Mesenchymal stem cell (in vitro differentiated cells and primary cell): ENCODE measurements around the gene IGSF9.

Source experiments
- DNase-seq: peaks from one replicate; pipeline ENCODE4 v3.0.0-alpha.2; 2013
- H2AFZ ChIP-seq: one replicate; pipeline ENCODE4 v1.6.1; 2013; ENCODE audit warnings: low read depth, mild to moderate bottlenecking, control low read depth, inconsistent platforms, low read length, moderate library complexity
- H2AK5ac ChIP-seq: 2 replicates; pipeline ENCODE4 v1.6.1; 2013; ENCODE audit warnings: low read length, moderate library complexity, mild to moderate bottlenecking, inconsistent platforms; ENCODE audit not compliant: severe bottlenecking
- H2BK120ac ChIP-seq: one replicate; pipeline ENCODE4 v1.6.1; 2013; ENCODE audit warnings: low read depth, mild to moderate bottlenecking, inconsistent platforms, low read length, moderate library complexity
- H2BK12ac ChIP-seq, 2 experiments: one replicate each; pipeline ENCODE4 v1.6.1; 2013; ENCODE audit warnings: inconsistent platforms in 2 of 2, low read length in 2 of 2, mild to moderate bottlenecking in 2 of 2, moderate library complexity in 2 of 2, control low read depth in 1 of 2
- H2BK15ac ChIP-seq: one replicate; pipeline ENCODE4 v1.6.1; 2013; ENCODE audit warnings: mild to moderate bottlenecking, low read depth, inconsistent platforms; ENCODE audit not compliant: poor library complexity, severe bottlenecking
- H2BK5ac ChIP-seq: 2 replicates; pipeline ENCODE4 v1.6.1; 2013; ENCODE audit warnings: low read depth, mild to moderate bottlenecking, low read length, control low read depth, inconsistent platforms; ENCODE audit not compliant: poor library complexity, severe bottlenecking
- H3K14ac ChIP-seq, 2 experiments: one replicate each; pipeline ENCODE4 v1.6.1; 2013; ENCODE audit warnings: inconsistent platforms in 2 of 2, low read length in 2 of 2, control low read depth in 1 of 2, mild to moderate bottlenecking in 1 of 2, moderate library complexity in 1 of 2
- H3K18ac ChIP-seq, 2 experiments: one replicate each; pipeline ENCODE4 v1.6.1; 2013; ENCODE audit warnings: inconsistent platforms in 2 of 2, low read length in 2 of 2, control low read depth in 1 of 2, low read depth in 1 of 2, mild to moderate bottlenecking in 1 of 2
- H3K23ac ChIP-seq, 2 experiments: one replicate each; pipeline ENCODE4 v1.6.1; 2013; ENCODE audit warnings: inconsistent platforms in 2 of 2, low read length in 2 of 2, mild to moderate bottlenecking in 2 of 2, moderate library complexity in 2 of 2, control low read depth in 1 of 2
- H3K27ac ChIP-seq: 2 replicates; pipeline ENCODE4 v1.5.1; 2013; ENCODE audit warnings: mild to moderate bottlenecking, moderate library complexity, low read length, control low read depth, inconsistent platforms; ENCODE audit not compliant: poor library complexity, severe bottlenecking
- H3K27me3 ChIP-seq, 2 experiments: 2 replicates each; pipeline versions ENCODE4 v1.6.1 to v1.7.0; 2013; ENCODE audit warnings: low read length in 2 of 2, mild to moderate bottlenecking in 2 of 2, moderate library complexity in 2 of 2, control low read depth in 1 of 2, inconsistent platforms in 1 of 2; ENCODE audit not compliant: control insufficient read depth in 1 of 2, insufficient read depth in 1 of 2
- H3K36me3 ChIP-seq, 2 experiments: 2 replicates each; pipeline versions ENCODE4 v1.6.1 to v1.7.0; 2013; ENCODE audit warnings: low read length in 2 of 2, control low read depth in 1 of 2, inconsistent platforms in 1 of 2, low read depth in 1 of 2, mild to moderate bottlenecking in 1 of 2; ENCODE audit not compliant: insufficient read depth in 2 of 2, control insufficient read depth in 1 of 2
- H3K4ac ChIP-seq, 2 experiments: one replicate each; pipeline ENCODE4 v1.6.1; 2013; ENCODE audit warnings: inconsistent platforms in 2 of 2, low read length in 2 of 2, mild to moderate bottlenecking in 2 of 2, moderate library complexity in 2 of 2, control low read depth in 1 of 2, low read depth in 1 of 2
- H3K4me1 ChIP-seq: 2 replicates; pipeline ENCODE4 v1.6.1; 2013; ENCODE audit warnings: low read depth, low read length, control low read depth; ENCODE audit not compliant: control insufficient read depth, insufficient read depth
- H3K4me2 ChIP-seq: 2 replicates; pipeline ENCODE4 v1.6.1; 2013; ENCODE audit warnings: low read length, mild to moderate bottlenecking, inconsistent platforms; ENCODE audit not compliant: poor library complexity, severe bottlenecking
- H3K4me3 ChIP-seq, 2 experiments: 2 replicates each; pipeline versions ENCODE4 v1.5.1 to v1.7.0; 2013; ENCODE audit warnings: low read length in 2 of 2, mild to moderate bottlenecking in 2 of 2, control low read depth in 1 of 2, low read depth in 1 of 2; ENCODE audit not compliant: insufficient read depth in 1 of 2
- H3K79me1 ChIP-seq: replicated peaks from 2 replicates; pipeline ENCODE4 v1.6.1; 2013; ENCODE audit warnings: mild to moderate bottlenecking, control low read depth, low read length, inconsistent platforms; ENCODE audit not compliant: poor library complexity, severe bottlenecking
- H3K9ac ChIP-seq: 2 replicates; pipeline ENCODE4 v1.7.0; 2013; ENCODE audit warnings: mild to moderate bottlenecking, low read length, moderate library complexity
- H3K9me3 ChIP-seq: 2 replicates; pipeline ENCODE4 v1.7.0; 2013; ENCODE audit warnings: mild to moderate bottlenecking, low read length; ENCODE audit not compliant: control insufficient read depth
- H4K8ac ChIP-seq: one replicate; pipeline ENCODE4 v1.6.1; 2013; ENCODE audit warnings: inconsistent platforms, mild to moderate bottlenecking, low read length, moderate library complexity
- H4K91ac ChIP-seq: one replicate; pipeline ENCODE4 v1.6.1; 2013; ENCODE audit warnings: mild to moderate bottlenecking, low read length, inconsistent platforms
- WGBS: methylation state at CpG from one replicate; pipeline ENCODE4 v1.1.7; 2013; ENCODE audit warnings: mixed read lengths; 5-methylcytosine and 5-hydroxymethylcytosine counted together

The IGSF9 gene

GRCh38 chr1:159987186-159987585 lies 41.8 kb upstream of the IGSF9 start:
- Histone ChIP-seq H4K8ac (no peak overlapping the region), H2BK5ac (no peak overlapping the region), H4K91ac (no peak overlapping the region), H3K4ac (no peak overlapping the region), H3K9me3 (no peaks in the 10 kb centered on the region), H3K4me3 (no peak overlapping the region), H3K79me1 (no peaks in the 10 kb centered on the region), H2BK15ac (no peak overlapping the region), H3K4me2 (no peak overlapping the region), H2AFZ (no peak overlapping the region), H3K23ac (no peak overlapping the region), H3K18ac (no peak overlapping the region), H2AK5ac (no peak overlapping the region), H3K9ac (no peak overlapping the region), H3K14ac (no peak overlapping the region), H3K27me3 (peaks cover 0 to 45% of the 10 kb centered on the region in 2 experiments), H3K4me1 (no peaks in the 10 kb centered on the region), H3K36me3 (peaks cover 0 to 10% of the 10 kb centered on the region in 2 experiments), H2BK120ac (no peak overlapping the region), H2BK12ac (no peak overlapping the region), H3K27ac (no peak overlapping the region)
- 74% methylated on average over 4 of the region's 4 CpGs for WGBS
- no peak for DNase-seq

GRCh38 chr1:159986531-159986930 lies 41.1 kb upstream of the IGSF9 start:
- Histone ChIP-seq H3K9ac (no peak overlapping the region), H3K4me2 (no peak overlapping the region), H3K14ac (no peak overlapping the region), H3K4me1 (no peaks in the 10 kb centered on the region), H3K4ac (no peak overlapping the region), H3K36me3 (peaks cover 0 to 16% of the 10 kb centered on the region in 2 experiments), H4K8ac (no peak overlapping the region), H3K23ac (no peak overlapping the region), H2AFZ (no peak overlapping the region), H2BK120ac (no peak overlapping the region), H2AK5ac (no peak overlapping the region), H3K18ac (no peak overlapping the region), H3K27ac (no peak overlapping the region), H3K9me3 (no peaks in the 10 kb centered on the region), H2BK15ac (no peak overlapping the region), H3K79me1 (no peaks in the 10 kb centered on the region), H2BK12ac (no peak overlapping the region), H4K91ac (no peak overlapping the region), H3K4me3 (no peak overlapping the region), H3K27me3 (peaks cover 0 to 40% of the 10 kb centered on the region in 2 experiments), H2BK5ac (no peak overlapping the region)
- no peak for DNase-seq
- 83% methylated on average over 1 of the region's 1 CpG for WGBS

GRCh38 chr1:159986093-159986492 lies 40.7 kb upstream of the IGSF9 start:
- Histone ChIP-seq H2BK5ac (no peak overlapping the region), H4K91ac (no peak overlapping the region), H4K8ac (no peak overlapping the region), H3K18ac (no peak overlapping the region), H3K4ac (no peak overlapping the region), H3K14ac (no peak overlapping the region), H3K4me1 (no peaks in the 10 kb centered on the region), H3K27ac (no peak overlapping the region), H3K27me3 (peaks cover 0 to 38% of the 10 kb centered on the region in 2 experiments), H2BK120ac (no peak overlapping the region), H3K9me3 (no peaks in the 10 kb centered on the region), H2BK12ac (no peak overlapping the region), H3K9ac (no peak overlapping the region), H2BK15ac (no peak overlapping the region), H3K4me3 (no peak overlapping the region), H3K4me2 (no peak overlapping the region), H3K23ac (no peak overlapping the region), H3K79me1 (no peaks in the 10 kb centered on the region), H2AFZ (no peak overlapping the region), H3K36me3 (peaks cover 0 to 21% of the 10 kb centered on the region in 2 experiments), H2AK5ac (no peak overlapping the region)
- 100% methylated on average over 1 of the region's 2 CpGs for WGBS
- DNase-seq: no peak

- Histone ChIP-seq H3K9ac (no peak overlapping the region), H3K27ac (no peak overlapping the region), H2BK120ac (no peak overlapping the region), H3K4me2 (no peak overlapping the region), H3K14ac (no peak overlapping the region), H2BK15ac (no peak overlapping the region), H3K4ac (no peak overlapping the region), H3K79me1 (no peaks in the 10 kb centered on the region), H3K27me3 (peaks cover 0 to 38% of the 10 kb centered on the region in 2 experiments), H4K91ac (no peak overlapping the region), H2AK5ac (no peak overlapping the region), H2AFZ (no peak overlapping the region), H3K36me3 (peaks cover 0 to 26% of the 10 kb centered on the region in 2 experiments), H4K8ac (no peak overlapping the region), H3K4me1 (no peaks in the 10 kb centered on the region), H2BK12ac (no peak overlapping the region), H3K18ac (no peak overlapping the region), H3K23ac (no peak overlapping the region), H2BK5ac (no peak overlapping the region), H3K4me3 (no peak overlapping the region), H3K9me3 (no peaks in the 10 kb centered on the region)
- 94% methylated on average over 4 of the region's 6 CpGs for WGBS
- no peak for DNase-seq
Observed at GRCh38 chr1:159985473-159985872, 40.1 kb upstream of the IGSF9 start.
